Measurements from ENCODE around the gene TBC1D19.

The TBC1D19 gene

DNA sequence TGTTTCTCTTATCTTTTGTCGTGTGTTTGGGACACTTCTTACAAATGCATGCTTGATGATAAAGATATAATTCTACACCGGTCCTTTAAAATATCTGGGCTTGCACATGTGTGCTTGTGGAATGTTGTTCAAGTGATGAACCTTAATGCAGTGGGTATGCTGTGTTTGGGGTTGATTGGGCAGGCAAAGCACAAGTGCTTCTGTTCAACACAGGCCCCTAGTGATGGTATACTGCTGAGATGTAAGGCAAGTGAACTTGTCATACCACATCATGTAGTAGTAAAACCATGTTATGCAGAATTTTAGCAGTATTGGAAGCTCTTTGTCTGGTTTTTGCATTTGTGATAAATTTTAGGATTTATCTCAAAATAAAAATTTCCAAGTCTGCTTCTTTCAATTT is 23.9 kb downstream of the TBC1D19 start:
- TF ChIP-seq, protein P1, sequence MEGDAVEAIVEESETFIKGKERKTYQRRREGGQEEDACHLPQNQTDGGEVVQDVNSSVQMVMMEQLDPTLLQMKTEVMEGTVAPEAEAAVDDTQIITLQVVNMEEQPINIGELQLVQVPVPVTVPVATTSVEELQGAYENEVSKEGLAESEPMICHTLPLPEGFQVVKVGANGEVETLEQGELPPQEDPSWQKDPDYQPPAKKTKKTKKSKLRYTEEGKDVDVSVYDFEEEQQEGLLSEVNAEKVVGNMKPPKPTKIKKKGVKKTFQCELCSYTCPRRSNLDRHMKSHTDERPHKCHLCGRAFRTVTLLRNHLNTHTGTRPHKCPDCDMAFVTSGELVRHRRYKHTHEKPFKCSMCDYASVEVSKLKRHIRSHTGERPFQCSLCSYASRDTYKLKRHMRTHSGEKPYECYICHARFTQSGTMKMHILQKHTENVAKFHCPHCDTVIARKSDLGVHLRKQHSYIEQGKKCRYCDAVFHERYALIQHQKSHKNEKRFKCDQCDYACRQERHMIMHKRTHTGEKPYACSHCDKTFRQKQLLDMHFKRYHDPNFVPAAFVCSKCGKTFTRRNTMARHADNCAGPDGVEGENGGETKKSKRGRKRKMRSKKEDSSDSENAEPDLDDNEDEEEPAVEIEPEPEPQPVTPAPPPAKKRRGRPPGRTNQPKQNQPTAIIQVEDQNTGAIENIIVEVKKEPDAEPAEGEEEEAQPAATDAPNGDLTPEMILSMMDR (IDR thresholded peaks at IDR 0.05; ENCODE audit: low read depth, low read length) = no peak
- Histone ChIP-seq H3K36me3 (no peaks in the 10 kb centered on the region), H3K27ac (no peak overlapping the region), H3K4me3 (ENCODE audit: low read depth, low read length) (no peak overlapping the region), H3K9me3 (ENCODE audit: severe bottlenecking) (no peaks in the 10 kb centered on the region), H3K27me3 (ENCODE audit: insufficient read depth, low read depth, severe bottlenecking) (no peaks in the 10 kb centered on the region)
- DNase-seq = no peak

DNA sequence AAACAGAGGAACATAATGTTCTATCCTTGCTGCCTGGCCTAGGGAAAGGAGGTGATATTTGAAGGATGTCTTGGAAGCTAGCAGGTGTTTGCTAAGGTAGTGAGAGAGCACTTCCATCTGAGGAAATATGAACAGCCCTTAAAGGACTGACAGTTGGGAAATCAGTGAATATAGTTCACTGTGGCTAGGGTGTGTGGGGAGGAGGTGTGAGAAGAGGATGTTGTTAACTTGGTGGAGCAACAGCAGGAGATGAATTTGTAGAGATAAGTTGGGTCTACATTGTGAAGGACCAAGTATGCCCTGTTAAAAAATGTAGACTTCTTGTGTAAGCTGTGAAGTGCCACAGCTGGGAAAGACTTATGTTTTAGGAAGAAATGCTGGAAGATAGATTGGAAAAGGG is 25.5 kb downstream of the TBC1D19 start:
- Histone ChIP-seq H3K4me3 (ENCODE audit: low read depth, low read length) (no peak overlapping the region), H3K27ac (no peak overlapping the region), H3K36me3 (no peaks in the 10 kb centered on the region), H3K27me3 (ENCODE audit: insufficient read depth, low read depth, severe bottlenecking) (no peaks in the 10 kb centered on the region), H3K9me3 (ENCODE audit: severe bottlenecking) (no peaks in the 10 kb centered on the region)
- TF ChIP-seq, protein P1 (IDR thresholded peaks at IDR 0.05; ENCODE audit: low read depth, low read length) = no peak
- DNase-seq = no peak

DNA sequence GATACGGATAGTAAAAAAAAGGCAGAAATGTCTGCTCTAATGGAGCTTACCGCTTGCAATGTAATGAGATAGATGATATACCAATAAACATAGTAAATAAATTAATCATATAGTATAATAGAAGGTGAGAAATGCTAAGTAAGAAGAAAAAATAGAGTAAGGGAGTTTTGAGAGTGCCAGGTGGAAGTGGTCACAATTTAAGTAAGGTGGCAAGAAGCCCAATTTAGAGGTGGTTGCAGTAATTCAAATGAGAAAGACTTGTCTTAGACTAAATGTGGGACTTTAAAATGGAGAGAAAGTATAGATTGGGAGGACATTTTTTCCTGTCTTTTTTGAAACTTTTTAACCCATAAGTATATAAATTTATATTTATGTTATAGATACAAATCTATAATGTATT is 26.0 kb downstream of the TBC1D19 start:
- Histone ChIP-seq H3K9me3 (ENCODE audit: severe bottlenecking) (no peaks in the 10 kb centered on the region), H3K36me3 (no peaks in the 10 kb centered on the region), H3K27ac (no peak overlapping the region), H3K27me3 (ENCODE audit: insufficient read depth, low read depth, severe bottlenecking) (no peaks in the 10 kb centered on the region), H3K4me3 (ENCODE audit: low read depth, low read length) (no peak overlapping the region)
- no peak for DNase-seq
- TF ChIP-seq, protein P1 (IDR thresholded peaks at IDR 0.05; ENCODE audit: low read depth, low read length) = no peak

DNA sequence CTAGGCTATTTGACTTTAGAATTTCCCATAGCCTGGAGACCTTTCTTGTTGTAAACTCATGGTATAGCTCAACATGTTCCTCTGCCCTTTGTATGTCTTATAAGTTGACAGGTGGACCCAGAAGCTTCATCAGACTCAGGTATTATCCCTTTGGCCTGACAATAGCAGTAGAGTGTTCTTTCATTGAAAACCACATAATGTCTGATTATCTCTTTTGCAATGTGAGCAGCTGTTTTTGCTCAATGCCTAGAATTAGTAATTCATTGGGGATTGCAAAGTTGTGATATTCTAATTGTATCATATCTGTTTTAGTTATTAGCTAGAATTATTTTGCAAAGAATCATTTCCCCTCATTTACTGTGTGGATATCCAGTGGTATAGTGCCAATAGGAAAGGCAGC is 27.5 kb downstream of the TBC1D19 start:
- Histone ChIP-seq H3K27ac (no peak overlapping the region), H3K4me3 (ENCODE audit: low read depth, low read length) (no peak overlapping the region), H3K27me3 (ENCODE audit: insufficient read depth, low read depth, severe bottlenecking) (no peaks in the 10 kb centered on the region), H3K9me3 (ENCODE audit: severe bottlenecking) (no peaks in the 10 kb centered on the region), H3K36me3 (no peaks in the 10 kb centered on the region)
- TF ChIP-seq, protein P1 (IDR thresholded peaks at IDR 0.05; ENCODE audit: low read depth, low read length) = no peak
- DNase-seq = no peak

DNA sequence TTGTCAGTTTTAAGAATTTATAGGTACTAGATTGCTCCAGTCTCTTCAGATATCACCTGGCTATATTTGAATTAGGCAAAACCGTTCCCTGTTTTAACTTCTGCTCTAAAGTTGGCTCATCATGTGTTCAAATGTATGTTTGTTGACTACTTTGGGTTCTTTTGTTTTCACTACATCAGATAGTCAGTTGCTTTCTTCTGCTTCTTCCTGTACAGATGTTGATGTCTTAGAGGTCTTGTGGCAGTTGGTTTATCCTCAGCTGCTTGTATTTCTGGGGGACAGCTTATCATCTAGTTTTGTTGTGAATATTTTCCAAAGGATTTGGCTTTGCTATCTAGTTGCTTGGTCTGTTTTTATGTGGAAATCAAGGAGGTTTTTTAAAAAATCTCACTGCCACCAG is 28.0 kb downstream of the TBC1D19 start:
- no peak for DNase-seq
- Histone ChIP-seq H3K27me3 (ENCODE audit: insufficient read depth, low read depth, severe bottlenecking) (no peaks in the 10 kb centered on the region), H3K27ac (no peak overlapping the region), H3K4me3 (ENCODE audit: low read depth, low read length) (no peak overlapping the region), H3K36me3 (no peaks in the 10 kb centered on the region), H3K9me3 (ENCODE audit: severe bottlenecking) (no peaks in the 10 kb centered on the region)
- TF ChIP-seq, protein P1 (IDR thresholded peaks at IDR 0.05; ENCODE audit: low read depth, low read length) = no peak

DNA sequence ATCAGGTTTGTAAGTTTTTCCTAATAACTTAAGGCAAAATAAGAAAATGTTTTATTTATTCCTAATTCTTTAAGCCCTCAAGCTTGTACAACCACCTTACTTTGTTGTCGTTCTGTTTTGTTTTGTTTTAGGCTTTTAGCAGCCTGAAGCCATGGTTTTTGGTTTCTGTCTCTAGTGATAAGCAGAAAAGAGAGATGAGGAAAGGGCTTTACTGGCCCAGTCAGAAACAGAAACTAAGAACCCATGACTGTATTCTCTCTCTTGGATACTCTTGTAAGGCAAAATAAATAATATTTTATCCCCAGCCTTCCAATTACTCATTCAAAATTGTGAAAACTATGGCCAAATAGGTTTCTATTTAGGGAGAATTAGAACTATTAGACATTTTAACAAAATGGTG is 29.4 kb downstream of the TBC1D19 start:
- no peak overlapping the region for H3K27ac ChIP-seq
- TF ChIP-seq, protein P1 (IDR thresholded peaks at IDR 0.05; ENCODE audit: low read depth, low read length) = no peak
- no peaks in the 10 kb centered on the region for H3K27me3 ChIP-seq (ENCODE audit: insufficient read depth, low read depth, severe bottlenecking)
- no peak overlapping the region for H3K4me3 ChIP-seq (ENCODE audit: low read depth, low read length)
- DNase-seq = no peak
- no peaks in the 10 kb centered on the region for H3K36me3 ChIP-seq
- H3K9me3 ChIP-seq (ENCODE audit: severe bottlenecking) = no peaks in the 10 kb centered on the region

All from WERI-Rb-1 (cell line).